HepG2 (cell line): ENCODE results near the gene RALY. TPM values are rescaled to one million over a fixed set of nuclear protein-coding genes. Genes with fewer than 3 reads are reported as not detected.

Experiments
- ATAC-seq: fragments of 200-7000 bp; cut with Tn5 transposase; 3 replicates; pipeline ENCODE4 v1.9.1; 2020; ENCODE audit warnings: mild to moderate bottlenecking, moderate library complexity
- BruUV-seq: library from RNA; stranded (reverse); fragments of 400-500 nt; replicated peaks from 2 replicates; lab custom pipeline; 2021; lab: Mats Ljungman, UMichigan
- CTCF ChIA-PET: fragments of 300-600 bp; formaldehyde crosslinking; extraction: SDS; loops from one replicate; lab custom pipeline; 2021; ENCODE audit warnings: low total read pairs, inconsistent platforms, low intra/inter-chr PET ratio; lab: Yijun Ruan, JAX
- POLR2A ChIA-PET: fragments of 350-600 bp; sonication (Branson Sonifier 250); formaldehyde crosslinking; loops from one replicate; lab custom pipeline; 2020; ENCODE audit warnings: antibody characterized with exemption, inconsistent platforms; lab: Yijun Ruan, JAX
- DNase-seq: peaks from one replicate; pipeline ENCODE4 v3.0.0-alpha.2; 2015; ENCODE audit warnings: low spot score
- FAIRE-seq: peaks from 3 replicates; lab custom pipeline; 2011; peaks lifted over from hg19 to GRCh38; lab: Jason Lieb, UNC
- H2AFZ ChIP-seq: one replicate; pipeline ENCODE4 v1.6.1; 2011; ENCODE audit warnings: low read length, inconsistent platforms
- H3K27ac ChIP-seq: fragments of 300-600 bp; 3 replicates; pipeline ENCODE4 v1.8.0; 2011; ENCODE audit warnings: mixed run types, mild to moderate bottlenecking, mixed read lengths, low read length, inconsistent platforms; ENCODE audit not compliant: insufficient read depth; ENCODE audit errors: extremely low read length
- H3K27me3 ChIP-seq, 2 experiments: fragments of 200-600 bp in 1 of 2; 2 replicates in 1 of 2; 3 replicates in 1 of 2; pipeline versions ENCODE4 v1.6.0 to v1.8.0; 2011; ENCODE audit warnings: low read length in 2 of 2, mild to moderate bottlenecking in 2 of 2, moderate library complexity in 2 of 2, inconsistent platforms in 1 of 2; ENCODE audit not compliant: insufficient read depth in 2 of 2, control insufficient read depth in 1 of 2
- H3K36me3 ChIP-seq, 2 experiments: fragments of 200-600 bp in 1 of 2; replicated peaks in 1 of 2; 2 replicates in 1 of 2; 3 replicates in 1 of 2; pipeline versions ENCODE4 v1.5.1 to v1.8.0; 2011; ENCODE audit warnings: low read length in 2 of 2, inconsistent platforms in 1 of 2; ENCODE audit not compliant: insufficient read depth in 2 of 2, control insufficient read depth in 1 of 2
- H3K4me1 ChIP-seq: 2 replicates; pipeline ENCODE4 v1.5.1; 2012; ENCODE audit warnings: low read length, inconsistent platforms; ENCODE audit not compliant: insufficient read depth
- H3K4me2 ChIP-seq: 2 replicates; pipeline ENCODE4 v1.6.0; 2011; ENCODE audit warnings: low read depth, low read length, inconsistent platforms
- H3K4me3 ChIP-seq, 3 experiments: fragments of 200-600 bp in 1 of 3; sonication (generic), shearing (Covaris generic) in 1 of 3; replicated peaks in 1 of 3; 2 replicates each; pipeline ENCODE4 v1.5.1; 2011 to 2016; ENCODE audit warnings: low read length in 3 of 3, inconsistent platforms in 2 of 3, low read depth in 2 of 3, mild to moderate bottlenecking in 2 of 3, control low read depth in 1 of 3, mixed read lengths in 1 of 3; ENCODE audit not compliant: insufficient read depth in 1 of 3
- H3K79me2 ChIP-seq: one replicate; pipeline ENCODE4 v1.6.1; 2011; ENCODE audit warnings: low read length, inconsistent platforms; ENCODE audit not compliant: insufficient read depth
- H3K9ac ChIP-seq: 2 replicates; pipeline ENCODE4 v1.6.0; 2011; ENCODE audit warnings: mild to moderate bottlenecking, low read depth, low read length, inconsistent platforms; ENCODE audit not compliant: insufficient read depth
- H3K9me3 ChIP-seq: 2 replicates; pipeline ENCODE4 v1.5.1; 2012; ENCODE audit warnings: mild to moderate bottlenecking, low read length
- H4K20me1 ChIP-seq: 2 replicates; pipeline ENCODE4 v1.6.0; 2011; ENCODE audit warnings: inconsistent platforms, mild to moderate bottlenecking, low read length, moderate library complexity; ENCODE audit not compliant: insufficient read depth
- AGO1 ChIP-seq: fragments of 200-400 bp; formaldehyde crosslinking; IDR thresholded peaks from 2 replicates; pipeline ENCODE4 v1.6.1; 2017; ENCODE audit warnings: mild to moderate bottlenecking, low read depth, low read length, moderate library complexity; ENCODE audit not compliant: poor library complexity, severe bottlenecking
- BCL3 ChIP-seq: sonication (generic); formaldehyde crosslinking; IDR thresholded peaks from 2 replicates; pipeline ENCODE4 v1.5.1; 2020; ENCODE audit warnings: mild to moderate bottlenecking, missing genetic modification reagents, moderate library complexity
- CREB3 ChIP-seq: sonication (generic); formaldehyde crosslinking; IDR thresholded peaks from 2 replicates; pipeline ENCODE4 v1.5.0; 2020; ENCODE audit warnings: missing genetic modification reagents
- DMAP1 ChIP-seq: IDR thresholded peaks from 2 replicates; pipeline ENCODE4 v1.6.1; 2016
- HMGXB3 ChIP-seq: sonication (generic); formaldehyde crosslinking; IDR thresholded peaks from 2 replicates; pipeline ENCODE4 v1.4.0; 2020; ENCODE audit warnings: missing genetic modification reagents, borderline replicate concordance
- KLF15 ChIP-seq: sonication (generic); formaldehyde crosslinking; IDR thresholded peaks from 2 replicates; pipeline ENCODE4 v1.8.1; 2023; ENCODE audit warnings: borderline replicate concordance, mild to moderate bottlenecking, inconsistent platforms, missing genetic modification reagents, mixed read lengths
- MEIS2 ChIP-seq: sonication (generic); formaldehyde crosslinking; IDR thresholded peaks from 2 replicates; pipeline ENCODE4 v1.9.0; 2021; ENCODE audit warnings: mild to moderate bottlenecking, missing genetic modification reagents
- NR2C2 ChIP-seq: sonication (generic); formaldehyde crosslinking; IDR thresholded peaks from 2 replicates; pipeline ENCODE4 v1.4.0; 2020; ENCODE audit warnings: missing genetic modification reagents, mild to moderate bottlenecking, moderate library complexity, borderline replicate concordance
- TAF1 ChIP-seq: sonication (generic); formaldehyde crosslinking; IDR thresholded peaks from 2 replicates; pipeline ENCODE4 v1.4.0; 2020; ENCODE audit warnings: missing genetic modification reagents
- TSC22D2 ChIP-seq: sonication (generic); formaldehyde crosslinking; IDR thresholded peaks from 2 replicates; pipeline ENCODE4 v1.5.1; 2020; ENCODE audit warnings: missing genetic modification reagents, mild to moderate bottlenecking, borderline replicate concordance
- ZBTB10 ChIP-seq: sonication (generic); formaldehyde crosslinking; IDR thresholded peaks from 2 replicates; pipeline ENCODE4 v1.4.0; 2020; ENCODE audit warnings: missing genetic modification reagents, borderline replicate concordance
- ZC3H4 ChIP-seq: sonication (generic); formaldehyde crosslinking; IDR thresholded peaks from 2 replicates; pipeline ENCODE4 v1.4.0; 2020; ENCODE audit warnings: missing genetic modification reagents, borderline replicate concordance
- ZNF552 ChIP-seq: sonication (generic); formaldehyde crosslinking; IDR thresholded peaks from 2 replicates; pipeline ENCODE4 v1.9.0; 2022; ENCODE audit warnings: missing genetic modification reagents, mild to moderate bottlenecking, borderline replicate concordance
- WGBS: methylation state at CpG from one replicate; pipeline ENCODE4 v1.1.6; 2017; ENCODE audit warnings: low lambda C conversion rate; 5-methylcytosine and 5-hydroxymethylcytosine counted together
- in situ Hi-C: cut with HindIII; loops from 2 replicates; pipeline ENCODE4 v1.10.0; 2017; ENCODE audit warnings: low pct_unique_long_range_greater_than_20kb; ENCODE audit not compliant: extremely low pct_ligation_motif_present
- intact Hi-C: fragments of 100-400 bp; cut with micrococcal nuclease; formaldehyde crosslinking; loops from one replicate; pipeline ENCODE4 v1.10.0; 2022; ENCODE audit not compliant: unreplicated experiment
- polyA plus RNA-seq, 8 experiments: library from polyadenylated mRNA; depleted of rRNA in 3 of 8; stranded (reverse) in 7 of 8; unstranded in 1 of 8; fragments of >200 nt; fragmentation: Illumina TruSeq in 4 of 8; extraction: Trizol in 4 of 8; gene quantifications; 2 replicates each; pipeline versions ENCODE4 v1.2.1 to v1.2.3, GENCODE V29; 2011 to 2016; ENCODE audit warnings: low read depth in 4 of 8, missing spikeins in 1 of 8, mixed read lengths in 1 of 8; ENCODE audit not compliant: insufficient read depth in 1 of 8
- total RNA-seq, 5 experiments: library from RNA; depleted of rRNA; stranded (reverse); fragments of >200 nt; fragmentation: Illumina TruSeq; extraction: Trizol; gene quantifications; 2 replicates each; pipeline ENCODE4 v1.2.3, GENCODE V29; 2016; ENCODE audit warnings: low read depth in 1 of 5

Gene RALY
- total and polyA plus RNA-seq, 2 of the 13 experiments (the other 11 are each of a cell fraction or from before 2014, with no cell fraction given): 178 to 186 TPM

- TF ChIP-seq ZNF552 (CRISPR knock-in tag) (no peak), BCL3 (CRISPR knock-in tag) (peak; percentile 54; the same call in 1 of the 2 replicates)
These were observed 7.9 kb upstream of the RALY start (continued) for GRCh38 chr20:33985830-33986229.

- no peak for DNase-seq
- in situ Hi-C loops (no loop called here), intact Hi-C loops (no loop called here)
- no peak for FAIRE-seq
- no peaks in the 10 kb centered on the region for H3K36me3 ChIP-seq
- H3K4me3 ChIP-seq: no peak overlapping the region
- ATAC-seq: no peak
- peaks cover 5% of the 10 kb centered on the region for H3K79me2 ChIP-seq
- H3K4me1 ChIP-seq: peaks cover 17% of the 10 kb centered on the region
- H3K4me2 ChIP-seq: no peak overlapping the region
- H3K9me3 ChIP-seq: no peaks in the 10 kb centered on the region
- BruUV-seq: no TSS peak
- no peaks in the 10 kb centered on the region for H3K27me3 ChIP-seq
- CTCF ChIA-PET: no interaction called here
- WGBS: 88% methylated on average over 5 of the region's 5 CpGs
- POLR2A ChIA-PET: no interaction called here
- H2AFZ ChIP-seq: no peak overlapping the region
- H3K27ac ChIP-seq: no peak overlapping the region
- H3K9ac ChIP-seq: no peak overlapping the region
- H4K20me1 ChIP-seq: no peaks in the 10 kb centered on the region
- TF ChIP-seq NR2C2 (CRISPR knock-in tag) (no peak), KLF15 (no peak), ZC3H4 (CRISPR knock-in tag) (no peak), CREB3 (CRISPR knock-in tag) (no peak), TAF1 (CRISPR knock-in tag) (no peak), HMGXB3 (no peak), TSC22D2 (CRISPR knock-in tag) (no peak), MEIS2 (CRISPR knock-in tag) (no peak), DMAP1 (no peak), ZBTB10 (no peak), AGO1 (no peak)
These were observed 7.0 kb upstream of the RALY start for GRCh38 chr20:33986560-33987216.
